NOMO-1 treated with DMSO at 0.1 percent for 48 hours (cell line): Measurements from ENCODE around the gene DAPK2.

Source experiments
- DNase-seq: peaks from one replicate; lab custom pipeline; 2025; ENCODE audit not compliant: unreplicated experiment; lab: John Stamatoyannopoulos, UW

DAPK2 gene

GRCh38 chr15:63876085-63876662, 170.1 kb downstream of the DAPK2 start:
- no peak for DNase-seq

- no peak for DNase-seq
These were observed 171.7 kb downstream of the DAPK2 start for GRCh38 chr15:63874616-63875015.

- no peak for DNase-seq
These were observed 173.3 kb downstream of the DAPK2 start for GRCh38 chr15:63872759-63873510.

- peak; percentile 31 for DNase-seq
These were observed 175.6 kb downstream of the DAPK2 start for GRCh38 chr15:63870487-63871209.

GRCh38 chr15:63870043-63870394, 176.3 kb downstream of the DAPK2 start:
- peak; percentile 91 for DNase-seq

- DNase-seq = no peak
These were observed 176.8 kb downstream of the DAPK2 start for GRCh38 chr15:63869371-63870042.

GRCh38 chr15:63864186-63864585, 182.1 kb downstream of the DAPK2 start:
- DNase-seq = no peak

- DNase-seq = no peak
These were observed 184.3 kb downstream of the DAPK2 start for GRCh38 chr15:63861946-63862517.

- no peak for DNase-seq
These were observed 185.7 kb downstream of the DAPK2 start for GRCh38 chr15:63860555-63860954.

GRCh38 chr15:63860155-63860554, 186.1 kb downstream of the DAPK2 start:
- DNase-seq = no peak

GRCh38 chr15:63858881-63859280, 187.4 kb downstream of the DAPK2 start:
- peak; percentile 12 for DNase-seq

- DNase-seq = no peak
These were observed 187.8 kb downstream of the DAPK2 start for GRCh38 chr15:63858448-63858847.

- DNase-seq = no peak
These were observed 188.8 kb downstream of the DAPK2 start for GRCh38 chr15:63857461-63857856.
